Middle frontal gyrus (tissue), 1 donor: ENCODE measurements around the gene MOB3A.

ENCODE experiments used
- DNase-seq: peaks from one replicate; pipeline ENCODE4 v3.0.0-alpha.2; 2015; ENCODE audit warnings: low spot score; ENCODE audit errors: extremely low spot score

Gene MOB3A

GRCh38 chr19:2046046-2046907 lies 49.8 kb downstream of the MOB3A start:
- no peak for DNase-seq

GRCh38 chr19:2045501-2046045 lies 50.6 kb downstream of the MOB3A start:
- DNase-seq = no peak

GRCh38 chr19:2044709-2045500 lies 51.2 kb downstream of the MOB3A start:
- DNase-seq = no peak

- no peak for DNase-seq
These were observed 52.0 kb downstream of the MOB3A start for GRCh38 chr19:2043961-2044708.

GRCh38 chr19:2043251-2043641 lies 52.9 kb downstream of the MOB3A start:
- DNase-seq = no peak

GRCh38 chr19:2042485-2043250 lies 53.5 kb downstream of the MOB3A start:
- DNase-seq = no peak

GRCh38 chr19:2041683-2042484 lies 54.2 kb downstream of the MOB3A start:
- peak; percentile 89 for DNase-seq

GRCh38 chr19:2041433-2041682 lies 54.8 kb downstream of the MOB3A start:
- no peak for DNase-seq

- no peak for DNase-seq
These were observed 55.3 kb downstream of the MOB3A start for GRCh38 chr19:2040647-2041432.

GRCh38 chr19:2039959-2040646 lies 56.0 kb downstream of the MOB3A start:
- no peak for DNase-seq

GRCh38 chr19:2039089-2039958 lies 56.8 kb downstream of the MOB3A start:
- DNase-seq = no peak

- DNase-seq = no peak
These were observed 57.6 kb downstream of the MOB3A start for GRCh38 chr19:2038284-2039088.

- DNase-seq = no peak
These were observed 58.4 kb downstream of the MOB3A start for GRCh38 chr19:2037651-2038255.

- DNase-seq = no peak
These were observed 59.7 kb downstream of the MOB3A start for GRCh38 chr19:2036424-2036823.

- DNase-seq = no peak
These were observed 60.5 kb downstream of the MOB3A start for GRCh38 chr19:2035590-2035991.

GRCh38 chr19:2034729-2035589 lies 61.2 kb downstream of the MOB3A start:
- DNase-seq = no peak
